ENCODE results near the gene CUL1. TPM values are rescaled to one million over a fixed set of nuclear protein-coding genes. Genes with fewer than 3 reads are reported as not detected.
A peak's percentile ranks its signal among the peaks of the same experiment; 100 is the strongest.

Gene CUL1
- polyA plus RNA-seq, 12 donors, result 24.8 to 61.8 (median 53.7) TPM; not detected in 1

GRCh38 chr7:148799893-148800555 lies 101.3 kb downstream of the CUL1 start:
- DNase-seq, result no peak

GRCh38 chr7:148800677-148801076 lies 102.0 kb downstream of the CUL1 start:
- peak; percentile 27 for DNase-seq

- DNase-seq, result no peak
Observed at GRCh38 chr7:148802101-148802493, 103.4 kb downstream of the CUL1 start.

- DNase-seq, result no peak
Observed at GRCh38 chr7:148803094-148803493, 104.4 kb downstream of the CUL1 start.

GRCh38 chr7:148804343-148805235 lies 105.9 kb downstream of the CUL1 start:
- DNase-seq, result no peak

GRCh38 chr7:148806187-148806586 lies 107.5 kb downstream of the CUL1 start:
- DNase-seq, result no peak

GRCh38 chr7:148807436-148807835 lies 108.7 kb downstream of the CUL1 start:
- no peak for DNase-seq

- DNase-seq, result no peak
Observed at GRCh38 chr7:148809856-148810255, 111.2 kb downstream of the CUL1 start.

GRCh38 chr7:148811892-148812291 lies 113.2 kb downstream of the CUL1 start:
- DNase-seq, result no peak

- DNase-seq, result no peak
Observed at GRCh38 chr7:148813890-148814289, 115.2 kb downstream of the CUL1 start.

GRCh38 chr7:148814922-148815559 lies 116.3 kb downstream of the CUL1 start:
- DNase-seq, result no peak

GRCh38 chr7:148815612-148816011 lies 116.9 kb downstream of the CUL1 start:
- no peak for DNase-seq

GRCh38 chr7:148819697-148820360 lies 121.1 kb downstream of the CUL1 start:
- DNase-seq, result no peak

GRCh38 chr7:148821422-148821821 lies 122.7 kb downstream of the CUL1 start:
- DNase-seq, result no peak

GRCh38 chr7:148824864-148825263 lies 126.2 kb downstream of the CUL1 start:
- DNase-seq, result no peak

- DNase-seq, result no peak
Observed at GRCh38 chr7:148825338-148825737, 126.6 kb downstream of the CUL1 start.

GRCh38 chr7:148828965-148829364 lies 130.3 kb downstream of the CUL1 start:
- no peak for DNase-seq

GRCh38 chr7:148830897-148831692 lies 132.4 kb downstream of the CUL1 start:
- no peak for DNase-seq

- DNase-seq, result no peak
Observed at GRCh38 chr7:148831782-148832181, 133.1 kb downstream of the CUL1 start.

GRCh38 chr7:148834605-148835004 lies 135.9 kb downstream of the CUL1 start:
- DNase-seq, result no peak

GRCh38 chr7:148835854-148836253 lies 137.2 kb downstream of the CUL1 start:
- no peak for DNase-seq
